HS-27A (cell line): ENCODE data around the gene UNC93B1.

ENCODE experiments used
- DNase-seq: peaks from one replicate; pipeline ENCODE4 v3.0.0-alpha.2; 2012; ENCODE audit warnings: low read depth, missing footprints

Gene UNC93B1

DNA sequence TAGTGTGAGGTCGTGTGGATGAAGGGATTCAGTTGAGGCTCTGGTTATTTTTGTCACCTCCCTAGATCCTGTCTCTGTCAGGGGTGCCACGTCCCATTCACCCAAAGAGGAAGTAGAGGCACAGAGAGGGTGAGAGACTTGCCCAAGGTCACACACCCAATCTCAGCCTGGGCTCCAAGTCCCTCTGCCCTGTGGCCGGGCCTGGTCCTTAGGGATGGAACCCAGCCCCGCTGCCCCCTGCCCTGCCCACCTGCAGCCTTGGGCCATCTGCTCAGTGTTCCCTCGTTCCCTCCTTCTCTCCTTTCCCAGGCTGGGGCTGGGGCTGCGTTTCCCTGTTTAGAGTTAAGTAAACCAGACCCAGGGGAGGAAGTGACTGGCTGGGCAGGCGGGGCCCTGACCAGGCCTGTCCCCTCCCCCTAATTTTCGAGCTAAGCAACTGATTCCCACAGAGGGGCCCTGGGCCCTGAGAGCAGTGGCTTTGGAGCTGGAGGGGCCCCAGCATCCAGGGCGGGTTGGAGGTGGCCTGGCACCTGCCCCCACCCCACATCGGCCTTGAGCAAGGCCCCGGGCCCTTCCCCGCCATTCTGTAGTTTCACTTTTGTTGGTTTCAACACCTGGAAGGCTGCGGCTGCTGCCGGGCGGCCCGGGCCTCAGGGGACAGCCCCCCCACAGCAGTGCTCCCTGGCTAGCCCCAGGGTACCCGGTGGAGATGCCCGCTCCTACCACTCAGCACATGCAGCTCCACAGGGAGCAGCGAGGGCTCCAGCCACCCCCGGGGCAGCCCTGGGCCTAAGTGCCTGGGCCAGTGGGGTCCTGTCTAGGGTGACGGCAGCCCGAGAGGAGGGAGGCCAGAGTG, 36.4 kb upstream of the UNC93B1 start:
- DNase-seq, result no peak

GRCh38 chr11:68039526-68040086, 35.7 kb upstream of the UNC93B1 start:
- no peak for DNase-seq

DNA sequence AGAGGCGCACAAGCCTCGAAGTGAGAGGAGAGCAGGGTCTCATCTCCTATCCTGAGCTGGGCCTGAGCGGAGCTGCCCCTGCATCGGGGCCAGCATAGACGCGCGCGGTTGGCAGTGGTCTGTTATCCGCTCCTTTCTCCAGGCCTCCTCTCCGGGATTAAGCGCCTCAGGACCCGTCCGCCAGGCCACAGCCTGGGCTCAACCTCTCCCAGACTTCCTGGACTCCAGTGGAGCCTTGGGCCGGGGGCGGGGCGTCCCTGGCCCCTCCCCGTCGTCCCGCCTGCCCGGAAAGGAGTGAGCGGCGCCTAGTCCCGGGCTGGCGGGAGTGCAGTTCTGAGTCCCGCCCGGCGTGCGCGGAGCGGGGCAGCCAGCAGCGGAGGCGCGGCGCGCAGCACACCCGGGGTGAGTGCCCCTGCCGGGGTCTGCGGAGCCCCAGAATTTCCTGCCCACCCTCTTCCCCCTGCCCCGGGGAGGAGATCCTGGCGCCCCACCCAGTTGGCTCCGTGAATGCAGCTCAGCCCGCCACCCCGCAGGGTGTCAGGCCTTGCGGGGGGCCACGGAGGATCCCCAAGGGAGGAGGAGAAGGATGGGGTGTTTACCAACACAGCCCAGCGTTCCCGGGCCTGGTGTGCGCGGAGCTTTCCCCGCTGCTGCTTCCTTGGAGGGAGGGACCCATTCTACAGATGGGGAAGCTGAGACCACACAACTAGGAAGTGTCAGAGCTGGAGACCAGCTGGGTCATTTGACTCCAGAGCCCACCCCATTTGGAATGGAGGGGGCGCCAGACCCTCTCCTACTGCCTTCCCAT, 35.0 kb upstream of the UNC93B1 start, which contains the start of gene TCIRG1:
Gene TCIRG1, plus strand, starts transcription at position 308 of the 808 bp plus-strand sequence. CDS start 2,247 bp downstream, outside the sequence.
- no peak for DNase-seq

DNA sequence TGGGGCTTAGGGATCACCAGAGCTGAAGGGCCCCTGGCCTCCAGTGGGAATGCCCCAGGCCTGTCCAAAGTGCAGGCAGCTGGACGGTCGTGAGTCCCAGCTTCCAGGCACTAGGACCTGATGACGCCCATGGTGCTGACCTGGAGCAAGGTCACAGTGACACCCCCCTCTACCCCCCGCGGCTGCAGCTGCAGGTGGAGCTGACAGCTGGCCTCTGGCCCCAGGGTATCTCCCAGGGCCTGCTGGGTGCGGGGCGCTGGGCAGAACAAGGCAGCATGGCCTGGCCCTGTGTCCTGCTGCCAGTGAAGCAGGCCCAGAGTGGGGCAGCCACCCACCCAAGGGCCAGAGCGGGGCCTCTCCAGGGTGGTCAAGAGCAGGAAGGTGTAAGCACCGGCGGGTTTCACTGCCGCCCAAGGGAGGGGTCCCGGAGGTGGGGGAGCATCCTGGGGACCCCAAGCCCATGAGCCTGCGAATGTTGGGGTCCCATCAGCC, 34.4 kb upstream of the UNC93B1 start:
- no peak for DNase-seq

GRCh38 chr11:68037411-68038225, 33.7 kb upstream of the UNC93B1 start:
- DNase-seq, result no peak

- DNase-seq, result no peak
Observed at GRCh38 chr11:68036717-68037239, 32.9 kb upstream of the UNC93B1 start.

GRCh38 chr11:68036141-68036716, 32.3 kb upstream of the UNC93B1 start:
- DNase-seq, result no peak

- DNase-seq, result no peak
Observed at GRCh38 chr11:68035266-68035876, 31.5 kb upstream of the UNC93B1 start.

DNA sequence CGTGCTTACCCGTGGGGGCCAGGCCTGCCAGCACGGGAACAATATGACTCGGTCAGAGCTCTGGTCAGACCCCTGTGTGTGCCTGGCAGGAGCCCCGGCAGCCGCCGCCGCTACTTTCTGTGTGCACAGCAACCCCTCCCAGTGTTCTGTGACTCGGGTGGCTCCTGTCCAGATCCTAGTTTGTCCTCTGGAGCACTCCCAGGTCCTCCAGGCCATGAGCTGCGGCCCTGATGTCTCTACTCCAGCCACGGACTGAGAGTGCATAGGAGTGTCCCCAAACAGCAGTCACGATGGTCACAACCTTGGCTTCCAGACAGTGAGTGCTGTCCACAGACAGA, 29.8 kb upstream of the UNC93B1 start:
- DNase-seq, result no peak

GRCh38 chr11:68032997-68033707, 29.3 kb upstream of the UNC93B1 start:
- DNase-seq, result no peak

GRCh38 chr11:68032003-68032402, 28.1 kb upstream of the UNC93B1 start:
- no peak for DNase-seq

- no peak for DNase-seq
Observed at GRCh38 chr11:68031144-68031464, 27.2 kb upstream of the UNC93B1 start.

GRCh38 chr11:68030318-68031143, 26.6 kb upstream of the UNC93B1 start, which contains the start of gene NDUFS8:
NDUFS8 (plus strand) TSS chr11:68030681; CDS start chr11:68032152, 1,471 bp downstream.
- DNase-seq, result peak; percentile 99

DNA sequence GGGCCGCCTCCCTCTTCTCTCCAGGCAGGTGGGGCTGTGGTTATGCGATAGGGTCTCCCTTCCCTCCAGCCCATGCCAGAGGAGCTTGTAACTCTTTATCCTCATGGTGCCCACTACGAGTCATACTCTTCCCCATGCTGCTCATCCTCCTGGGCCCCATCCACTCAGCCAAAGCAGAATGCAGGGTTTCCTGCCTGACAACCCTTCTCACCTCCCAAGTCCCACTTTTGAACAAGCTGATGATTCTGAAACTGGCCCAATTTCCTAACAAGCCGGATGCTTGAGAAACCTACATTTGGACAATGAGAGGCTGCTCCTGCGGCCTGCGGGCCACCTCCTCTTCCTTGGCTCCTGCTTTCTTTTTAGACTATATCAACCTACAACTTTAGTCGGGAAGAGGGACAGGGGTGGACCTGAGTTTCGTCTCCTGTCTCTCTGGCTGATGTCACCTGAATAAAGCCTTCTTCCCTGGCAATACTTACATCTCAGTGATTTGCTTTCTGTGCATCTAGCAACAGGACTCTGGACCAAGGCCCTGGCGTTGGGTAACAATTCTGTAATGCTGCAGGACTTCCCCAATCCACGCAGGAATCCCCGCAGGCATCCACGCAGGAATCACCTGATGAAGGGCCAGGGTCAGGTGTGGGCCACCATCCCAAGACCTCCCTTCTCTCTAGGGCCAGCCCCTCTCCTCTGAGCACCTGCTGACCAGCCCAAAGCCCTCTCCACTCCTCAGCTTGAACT, 25.1 kb upstream of the UNC93B1 start:
- no peak for DNase-seq

DNA sequence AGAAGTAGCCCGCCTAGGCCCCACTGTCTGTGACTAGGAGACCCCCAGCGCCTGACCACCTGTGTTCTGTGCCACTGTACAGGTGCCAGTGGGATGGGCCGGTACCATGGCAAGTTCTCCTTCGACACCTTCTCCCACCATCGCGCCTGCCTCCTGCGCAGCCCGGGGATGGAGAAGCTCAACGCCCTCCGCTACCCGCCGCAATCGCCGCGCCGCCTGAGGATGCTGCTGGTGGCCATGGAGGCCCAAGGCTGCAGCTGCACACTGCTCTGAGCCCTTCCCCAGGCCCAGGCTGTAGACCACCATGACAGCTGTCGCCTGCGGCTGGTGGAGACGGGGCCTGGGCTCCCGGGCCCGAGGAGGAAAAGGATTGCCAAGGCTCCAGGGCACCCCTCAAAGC, 23.8 kb upstream of the UNC93B1 start:
- DNase-seq, result no peak

DNA sequence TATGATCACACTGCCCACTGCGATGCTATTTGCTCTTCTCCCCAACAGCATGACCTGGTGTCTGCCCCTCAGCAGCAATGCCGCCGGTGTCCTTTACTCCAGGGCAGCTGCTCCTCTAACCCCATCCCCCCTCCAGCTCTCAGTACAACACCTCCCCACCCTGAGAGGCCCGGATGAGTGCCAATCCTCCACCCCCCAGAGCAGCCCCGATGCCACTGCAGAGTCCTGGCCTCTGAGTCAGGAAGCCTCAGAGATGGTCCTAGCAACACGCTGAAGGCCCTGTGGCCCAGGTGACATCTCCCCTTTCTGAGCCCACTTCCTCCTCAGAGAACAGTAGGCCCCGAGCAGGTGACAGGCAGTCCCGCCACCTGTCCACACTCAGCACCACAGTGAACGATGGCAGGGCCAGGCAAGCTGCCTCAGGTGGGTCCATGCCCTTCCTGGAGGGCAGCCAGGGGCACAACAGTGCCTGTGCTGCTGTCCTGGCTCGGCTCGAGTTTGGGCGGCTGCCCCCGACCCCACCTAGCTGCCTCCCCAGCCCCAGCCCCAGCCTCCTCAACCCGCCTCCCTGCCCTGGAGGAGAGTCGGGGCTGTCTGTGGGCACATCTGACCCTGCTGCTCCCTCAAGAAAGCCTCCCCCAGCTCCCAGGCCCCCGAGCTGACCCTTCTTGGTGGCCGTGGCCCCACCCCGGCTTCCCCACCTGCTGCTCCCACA, 22.7 kb upstream of the UNC93B1 start:
- DNase-seq, result no peak

GRCh38 chr11:68025047-68025446, 21.1 kb upstream of the UNC93B1 start:
- no peak for DNase-seq

DNA sequence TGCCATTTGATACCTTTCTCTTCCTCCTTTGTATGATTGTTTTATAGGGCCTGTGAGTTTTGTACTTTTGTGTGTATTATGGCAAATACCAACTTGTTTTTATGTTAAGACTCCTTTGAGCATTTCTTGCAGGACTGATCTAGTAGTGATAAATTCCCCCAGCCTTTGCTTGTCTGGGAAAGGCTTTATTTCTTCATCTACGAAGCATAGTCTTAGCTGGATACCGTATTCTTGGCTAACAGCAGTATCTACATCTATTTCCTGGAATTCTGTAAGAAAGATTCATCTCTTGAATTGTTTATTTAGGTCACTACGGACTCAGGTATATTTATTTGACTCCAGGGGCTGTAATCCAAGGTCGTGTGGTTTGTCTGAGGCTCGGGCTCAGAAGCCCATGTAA, 20.6 kb upstream of the UNC93B1 start:
- DNase-seq, result no peak
